Uterus (tissue), 2 donors: Measurements from ENCODE around the gene CAMTA1.

Experiments used
- POLR2A ChIP-seq, 2 donors: fragments of 450-650 bp; IDR thresholded peaks; one replicate each; pipeline ENCODE4 v1.6.1; 2016; ENCODE audit warnings: antibody characterized with exemption in 2 of 2, mild to moderate bottlenecking in 1 of 2, moderate library complexity in 1 of 2
- TF ChIP-seq, protein P1 (sequence below), 4 experiments: fragments of 200-600 bp in 2 of 4; fragments of 450-650 bp in 2 of 4; sonication (generic) in 2 of 4; IDR thresholded peaks; one replicate each; pipeline ENCODE4 v1.5.1; 2016 to 2019; ENCODE audit warnings: antibody characterized with exemption in 4 of 4, mild to moderate bottlenecking in 2 of 4, moderate library complexity in 1 of 4

DNA sequence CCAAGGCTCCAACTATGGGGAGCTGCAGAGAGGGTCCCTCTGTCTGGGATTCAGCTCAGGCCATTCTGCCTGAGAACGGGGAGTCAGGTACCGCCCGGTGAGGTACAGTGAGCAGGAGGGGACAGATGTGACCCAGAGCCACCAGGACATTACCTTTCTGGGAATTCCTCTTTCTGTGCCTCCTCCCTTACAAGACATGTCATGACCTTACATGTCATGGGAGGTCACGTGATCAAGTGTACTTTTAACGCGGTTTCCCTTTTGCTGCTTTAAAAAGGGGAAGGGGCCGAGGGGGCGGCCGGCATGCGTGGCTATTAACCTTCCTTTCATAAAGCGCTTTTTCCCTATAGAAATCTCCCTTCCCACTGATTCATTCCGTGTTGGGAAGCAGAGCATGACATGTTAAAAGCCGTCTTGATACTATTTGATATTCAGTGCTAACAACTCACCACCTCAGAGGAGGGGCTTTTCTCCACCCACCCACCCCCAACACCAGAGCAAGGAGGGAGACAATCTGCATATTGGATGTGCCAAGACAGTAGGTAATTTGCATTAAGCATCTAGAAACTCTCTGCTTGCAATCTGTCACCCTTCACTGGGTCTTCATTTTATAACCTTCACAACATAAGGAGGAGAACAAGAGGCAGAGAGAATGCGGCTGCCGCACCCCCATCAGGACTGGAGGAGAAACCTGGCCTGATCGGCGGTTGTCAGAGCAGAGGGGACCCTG, 872.2 kb downstream of the CAMTA1 start:
- no peak for TF ChIP-seq POLR2A (IDR thresholded peaks at IDR 0.05)
- TF ChIP-seq, protein P1, sequence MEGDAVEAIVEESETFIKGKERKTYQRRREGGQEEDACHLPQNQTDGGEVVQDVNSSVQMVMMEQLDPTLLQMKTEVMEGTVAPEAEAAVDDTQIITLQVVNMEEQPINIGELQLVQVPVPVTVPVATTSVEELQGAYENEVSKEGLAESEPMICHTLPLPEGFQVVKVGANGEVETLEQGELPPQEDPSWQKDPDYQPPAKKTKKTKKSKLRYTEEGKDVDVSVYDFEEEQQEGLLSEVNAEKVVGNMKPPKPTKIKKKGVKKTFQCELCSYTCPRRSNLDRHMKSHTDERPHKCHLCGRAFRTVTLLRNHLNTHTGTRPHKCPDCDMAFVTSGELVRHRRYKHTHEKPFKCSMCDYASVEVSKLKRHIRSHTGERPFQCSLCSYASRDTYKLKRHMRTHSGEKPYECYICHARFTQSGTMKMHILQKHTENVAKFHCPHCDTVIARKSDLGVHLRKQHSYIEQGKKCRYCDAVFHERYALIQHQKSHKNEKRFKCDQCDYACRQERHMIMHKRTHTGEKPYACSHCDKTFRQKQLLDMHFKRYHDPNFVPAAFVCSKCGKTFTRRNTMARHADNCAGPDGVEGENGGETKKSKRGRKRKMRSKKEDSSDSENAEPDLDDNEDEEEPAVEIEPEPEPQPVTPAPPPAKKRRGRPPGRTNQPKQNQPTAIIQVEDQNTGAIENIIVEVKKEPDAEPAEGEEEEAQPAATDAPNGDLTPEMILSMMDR (IDR thresholded peaks at IDR 0.05), result no peak
